HG03520 (cell line): ENCODE measurements around the gene RNASEH1.

Experiments
- ATAC-seq: cut with Tn5 transposase; IDR thresholded peaks from one replicate; pipeline ENCODE4 v1.9.1; 2021; ENCODE audit warnings: mild to moderate bottlenecking, moderate library complexity; ENCODE audit not compliant: unreplicated experiment

RNASEH1 gene

GRCh38 chr2:3563521-3563976 lies 5.4 kb upstream of the RNASEH1 start:
- ATAC-seq: peak; percentile 41

- ATAC-seq: peak; percentile 18
These were observed 411 bp downstream of the RNASEH1 start for GRCh38 chr2:3557639-3558204.

GRCh38 chr2:3553946-3554345 lies 4.2 kb downstream of the RNASEH1 start:
- no peak for ATAC-seq

- ATAC-seq: no peak
These were observed 10.2 kb downstream of the RNASEH1 start for GRCh38 chr2:3547915-3548314.

- no peak for ATAC-seq
These were observed 12.2 kb downstream of the RNASEH1 start for GRCh38 chr2:3545788-3546478.

GRCh38 chr2:3543023-3543683 lies 15.0 kb downstream of the RNASEH1 start:
- no peak for ATAC-seq

- ATAC-seq: no peak
These were observed 16.0 kb downstream of the RNASEH1 start for GRCh38 chr2:3542107-3542506.

GRCh38 chr2:3539836-3540235 lies 18.3 kb downstream of the RNASEH1 start:
- ATAC-seq: no peak

GRCh38 chr2:3536682-3537632 lies 21.2 kb downstream of the RNASEH1 start:
- ATAC-seq: no peak

GRCh38 chr2:3535794-3536681 lies 22.1 kb downstream of the RNASEH1 start:
- ATAC-seq: no peak

- ATAC-seq: no peak
These were observed 22.7 kb downstream of the RNASEH1 start for GRCh38 chr2:3535467-3535793.

- no peak for ATAC-seq
These were observed 23.8 kb downstream of the RNASEH1 start for GRCh38 chr2:3534251-3534814.

- ATAC-seq: no peak
These were observed 24.3 kb downstream of the RNASEH1 start for GRCh38 chr2:3533836-3534235.

- ATAC-seq: no peak
These were observed 25.2 kb downstream of the RNASEH1 start for GRCh38 chr2:3532941-3533340.

- ATAC-seq: no peak
These were observed 28.7 kb downstream of the RNASEH1 start for GRCh38 chr2:3529316-3530025.

GRCh38 chr2:3527886-3528785 lies 30.0 kb downstream of the RNASEH1 start:
- ATAC-seq: no peak

- no peak for ATAC-seq
These were observed 31.3 kb downstream of the RNASEH1 start for GRCh38 chr2:3526871-3527270.

GRCh38 chr2:3523551-3524041 lies 34.5 kb downstream of the RNASEH1 start:
- no peak for ATAC-seq
